Activated CD4-positive, alpha-beta T cell treated with anti-CD3 and anti-CD28 coated beads, Interleukin-2, amount 10 ng/mL, durations not matched to agents 7 days and 5 days (primary cell): ENCODE data around the gene EPHB1. TPM values are rescaled to one million over a fixed set of nuclear protein-coding genes. Genes with fewer than 3 reads are reported as not detected.

ENCODE experiments used
- CTCF ChIA-PET: fragments of 350-600 bp; sonication (Branson Sonifier 250); formaldehyde crosslinking; loops from one replicate; lab custom pipeline; 2021; ENCODE audit warnings: antibody characterized with exemption; lab: Charles Lee
- POLR2A ChIA-PET: fragments of 350-600 bp; sonication (Branson Sonifier 250); formaldehyde crosslinking; loops from one replicate; lab custom pipeline; 2021; ENCODE audit warnings: antibody characterized with exemption; lab: Charles Lee
- DNase-seq: peaks from one replicate; pipeline ENCODE4 v3.0.0-alpha.2; 2020
- H3K27ac Mint-ChIP-seq: one replicate; pipeline ENCODE4 v1.8.0; 2021; ENCODE audit warnings: mild to moderate bottlenecking, moderate library complexity, mixed read lengths
- H3K27me3 Mint-ChIP-seq: one replicate; pipeline ENCODE4 v1.8.0; 2021; ENCODE audit warnings: mixed read lengths
- H3K36me3 Mint-ChIP-seq: one replicate; pipeline ENCODE4 v1.8.0; 2021; ENCODE audit warnings: low read depth, mixed read lengths
- H3K4me1 Mint-ChIP-seq: one replicate; pipeline ENCODE4 v1.8.0; 2021; ENCODE audit warnings: mixed read lengths
- H3K4me3 Mint-ChIP-seq: one replicate; pipeline ENCODE4 v1.8.0; 2021; ENCODE audit warnings: mild to moderate bottlenecking, moderate library complexity, mixed read lengths
- H3K9me3 Mint-ChIP-seq: one replicate; pipeline ENCODE4 v1.8.0; 2021; ENCODE audit warnings: mixed read lengths
- total RNA-seq, 2 experiments: library from RNA; stranded (reverse); gene quantifications; one replicate each; pipeline ENCODE4 v1.2.3, GENCODE V29; 2021

EPHB1 gene
- total RNA-seq, 2 experiments from 2014 or later: 1.2 to 1.8 TPM

DNA sequence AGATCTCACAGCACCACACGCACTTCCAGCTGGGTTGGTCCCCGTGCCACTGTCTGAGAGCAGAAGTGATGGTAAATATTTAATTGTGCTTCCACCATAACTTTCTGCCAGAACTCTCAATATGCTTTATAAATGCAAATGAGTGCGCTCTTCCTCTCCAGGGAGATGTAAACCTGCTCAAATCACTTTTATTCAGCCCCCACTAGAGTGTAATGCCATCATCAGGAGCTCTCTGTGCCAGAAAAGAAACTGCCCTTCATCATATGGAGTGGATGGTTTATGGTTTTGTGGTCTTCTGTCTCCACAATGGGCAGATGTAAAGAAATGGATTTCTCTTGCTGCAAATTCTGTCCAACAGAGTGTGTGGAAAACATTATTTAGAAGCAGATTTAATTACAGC is 127.0 kb downstream of the EPHB1 start:
- H3K4me3 Mint-ChIP-seq: no peak overlapping the region
- H3K4me1 Mint-ChIP-seq: peaks cover 5% of the 10 kb centered on the region
- no peaks in the 10 kb centered on the region for H3K9me3 Mint-ChIP-seq
- POLR2A ChIA-PET: no interaction called here
- DNase-seq: no peak
- H3K27ac Mint-ChIP-seq: no peak overlapping the region
- H3K36me3 Mint-ChIP-seq: no peaks in the 10 kb centered on the region
- CTCF ChIA-PET: no interaction called here
- peaks cover 7% of the 10 kb centered on the region for H3K27me3 Mint-ChIP-seq

DNA sequence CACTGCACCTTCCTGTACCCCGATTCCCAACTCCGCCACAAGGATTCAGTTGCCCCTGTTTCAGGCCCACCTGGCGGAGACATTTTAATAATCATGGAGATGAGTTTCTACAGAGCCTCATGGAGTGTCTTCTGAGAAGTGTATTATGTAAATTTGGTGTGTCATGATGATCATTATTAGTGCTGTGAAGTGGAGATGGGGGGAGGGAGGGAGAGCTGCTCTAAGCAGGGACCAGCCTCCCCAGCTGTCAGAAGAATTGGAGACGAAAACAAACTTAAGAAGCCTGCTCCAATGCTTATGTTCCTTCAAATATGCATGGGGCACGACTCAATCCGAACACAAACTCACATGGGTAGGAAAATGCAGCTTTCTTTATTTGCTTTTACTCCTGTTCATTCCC is 127.8 kb downstream of the EPHB1 start:
- no peak for DNase-seq
- POLR2A ChIA-PET: no interaction called here
- Mint-ChIP-seq H3K27me3 (peaks cover 7% of the 10 kb centered on the region), H3K27ac (no peak overlapping the region), H3K9me3 (no peaks in the 10 kb centered on the region), H3K4me1 (peaks cover 5% of the 10 kb centered on the region), H3K36me3 (no peaks in the 10 kb centered on the region), H3K4me3 (no peak overlapping the region)
- CTCF ChIA-PET: no interaction called here

DNA sequence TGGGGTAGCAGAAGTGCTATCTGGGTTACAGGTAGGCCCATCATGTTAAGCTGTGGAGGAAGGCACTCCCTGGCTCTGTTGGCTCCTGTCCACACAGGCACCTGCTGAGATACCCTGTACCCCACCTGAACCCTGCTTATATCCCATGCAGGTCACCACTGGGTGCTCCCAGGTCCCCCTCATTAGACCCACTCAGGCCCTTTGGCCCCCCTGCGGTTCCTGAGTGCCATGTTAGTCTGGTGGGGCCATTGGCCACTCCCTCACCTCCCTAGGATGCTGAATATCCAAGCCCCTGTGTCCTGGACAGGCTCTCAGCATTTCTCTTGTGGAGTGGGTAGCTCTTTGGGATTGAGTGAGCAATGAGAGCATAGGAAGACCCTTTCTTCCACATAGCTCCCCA is 128.2 kb downstream of the EPHB1 start:
- ChIA-PET POLR2A (no interaction called here), CTCF (no interaction called here)
- no peaks in the 10 kb centered on the region for H3K9me3 Mint-ChIP-seq
- H3K27ac Mint-ChIP-seq: no peak overlapping the region
- DNase-seq: no peak
- peaks cover 2% of the 10 kb centered on the region for H3K4me1 Mint-ChIP-seq
- no peaks in the 10 kb centered on the region for H3K36me3 Mint-ChIP-seq
- H3K4me3 Mint-ChIP-seq: no peak overlapping the region
- peaks cover 7% of the 10 kb centered on the region for H3K27me3 Mint-ChIP-seq

DNA sequence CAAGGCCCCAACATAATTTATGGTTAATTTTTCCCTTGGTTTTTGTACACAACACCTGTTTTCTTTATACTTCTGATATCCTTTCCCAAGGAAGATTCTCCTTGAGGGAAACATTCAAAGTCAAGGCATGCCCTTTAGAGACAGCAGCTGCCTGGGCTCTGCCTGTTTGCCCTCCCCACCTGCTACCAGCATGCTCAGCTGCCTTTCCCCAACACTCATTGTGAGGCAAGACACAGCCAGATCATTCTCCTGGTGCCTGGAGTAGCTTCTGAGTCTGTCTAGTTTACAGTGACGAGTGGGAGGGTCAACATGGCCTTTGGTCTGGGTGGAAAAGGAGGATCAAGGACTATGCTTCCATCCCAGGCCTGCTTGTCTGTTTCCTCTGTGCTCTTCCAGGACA is 132.5 kb downstream of the EPHB1 start:
- ChIA-PET CTCF (no interaction called here), POLR2A (no interaction called here)
- H3K4me1 Mint-ChIP-seq: peaks cover 14% of the 10 kb centered on the region
- H3K36me3 Mint-ChIP-seq: no peaks in the 10 kb centered on the region
- DNase-seq: no peak
- H3K27ac Mint-ChIP-seq: no peak overlapping the region
- H3K9me3 Mint-ChIP-seq: no peaks in the 10 kb centered on the region
- H3K27me3 Mint-ChIP-seq: peaks cover 7% of the 10 kb centered on the region
- no peak overlapping the region for H3K4me3 Mint-ChIP-seq

DNA sequence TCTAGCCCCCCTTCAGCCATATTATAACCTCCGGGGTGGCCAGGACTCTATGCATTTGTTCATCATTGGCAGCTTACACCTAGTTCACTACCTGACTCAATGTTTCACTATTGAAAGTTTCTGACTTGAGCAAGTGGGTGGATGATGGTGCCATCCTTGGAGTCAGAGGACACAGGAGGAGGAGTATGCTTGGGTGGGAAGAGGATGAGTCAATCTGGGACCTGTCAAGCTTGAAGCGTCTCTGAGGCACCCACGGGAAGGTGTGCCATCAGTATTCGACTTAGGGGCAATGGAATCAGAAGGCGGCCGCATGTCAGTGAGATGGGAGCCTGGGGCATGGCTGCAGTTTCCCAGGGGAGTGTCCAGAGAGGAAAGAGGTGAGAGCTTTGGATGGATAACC is 133.3 kb downstream of the EPHB1 start:
- Mint-ChIP-seq H3K36me3 (no peaks in the 10 kb centered on the region), H3K27me3 (peaks cover 7% of the 10 kb centered on the region), H3K4me3 (no peak overlapping the region), H3K4me1 (peaks cover 14% of the 10 kb centered on the region), H3K27ac (no peak overlapping the region), H3K9me3 (no peaks in the 10 kb centered on the region)
- ChIA-PET POLR2A (no interaction called here), CTCF (interaction anchor here (1.4 kb wide), 1 partner anchor 9 kb away, joined by 5 read pairs; no protein-coding TSS in a partner anchor)
- no peak for DNase-seq

DNA sequence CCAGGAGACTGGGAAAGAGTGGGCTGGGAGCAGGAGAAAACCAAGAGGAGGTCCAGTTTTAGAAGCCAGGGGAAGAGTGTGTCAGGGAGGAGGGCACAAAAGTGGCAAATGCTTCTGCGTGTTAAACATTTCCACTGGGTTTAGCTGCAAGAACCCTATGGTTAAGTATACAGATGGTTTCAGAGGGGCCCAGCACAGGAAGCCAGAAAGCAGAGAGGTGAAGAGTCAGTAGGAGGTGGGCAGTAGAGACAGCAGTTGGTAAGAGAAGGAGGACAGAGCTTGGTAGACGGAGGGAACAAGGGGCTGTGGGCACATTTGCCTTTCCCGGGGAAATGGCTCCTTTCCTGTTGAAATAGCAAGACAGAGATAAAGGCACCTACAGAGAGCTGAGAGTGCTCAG is 133.8 kb downstream of the EPHB1 start:
- no peak overlapping the region for H3K27ac Mint-ChIP-seq
- DNase-seq: no peak
- CTCF ChIA-PET: interaction anchor here (1.4 kb wide), 1 partner anchor 9 kb away, joined by 5 read pairs; no protein-coding TSS in a partner anchor
- H3K4me3 Mint-ChIP-seq: no peak overlapping the region
- no peaks in the 10 kb centered on the region for H3K9me3 Mint-ChIP-seq
- POLR2A ChIA-PET: no interaction called here
- H3K4me1 Mint-ChIP-seq: peaks cover 14% of the 10 kb centered on the region
- H3K36me3 Mint-ChIP-seq: no peaks in the 10 kb centered on the region
- H3K27me3 Mint-ChIP-seq: peaks cover 7% of the 10 kb centered on the region

DNA sequence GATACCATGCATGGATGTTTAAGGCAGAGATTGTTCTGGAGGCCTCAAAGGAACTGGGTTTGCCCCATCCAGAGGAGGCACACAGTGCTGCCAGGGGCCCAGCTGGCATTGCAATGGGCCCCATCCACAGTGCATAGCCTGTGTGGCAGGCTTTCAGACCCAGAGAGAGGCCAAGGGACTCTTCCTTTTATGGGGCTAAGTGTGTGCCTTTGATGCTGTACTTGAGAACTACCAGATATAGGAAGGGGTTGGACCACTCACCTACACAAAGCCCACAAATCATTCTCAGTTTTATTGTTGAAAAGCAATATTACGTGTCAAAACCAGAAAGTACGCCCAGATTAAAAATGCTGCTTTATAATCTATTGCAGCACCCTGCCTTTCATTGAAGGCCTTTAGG is 134.9 kb downstream of the EPHB1 start:
- no peak for DNase-seq
- H3K9me3 Mint-ChIP-seq: no peaks in the 10 kb centered on the region
- H3K4me3 Mint-ChIP-seq: no peak overlapping the region
- H3K36me3 Mint-ChIP-seq: no peaks in the 10 kb centered on the region
- H3K4me1 Mint-ChIP-seq: peaks cover 14% of the 10 kb centered on the region
- ChIA-PET CTCF (no interaction called here), POLR2A (no interaction called here)
- H3K27me3 Mint-ChIP-seq: peaks cover 7% of the 10 kb centered on the region
- H3K27ac Mint-ChIP-seq: no peak overlapping the region

DNA sequence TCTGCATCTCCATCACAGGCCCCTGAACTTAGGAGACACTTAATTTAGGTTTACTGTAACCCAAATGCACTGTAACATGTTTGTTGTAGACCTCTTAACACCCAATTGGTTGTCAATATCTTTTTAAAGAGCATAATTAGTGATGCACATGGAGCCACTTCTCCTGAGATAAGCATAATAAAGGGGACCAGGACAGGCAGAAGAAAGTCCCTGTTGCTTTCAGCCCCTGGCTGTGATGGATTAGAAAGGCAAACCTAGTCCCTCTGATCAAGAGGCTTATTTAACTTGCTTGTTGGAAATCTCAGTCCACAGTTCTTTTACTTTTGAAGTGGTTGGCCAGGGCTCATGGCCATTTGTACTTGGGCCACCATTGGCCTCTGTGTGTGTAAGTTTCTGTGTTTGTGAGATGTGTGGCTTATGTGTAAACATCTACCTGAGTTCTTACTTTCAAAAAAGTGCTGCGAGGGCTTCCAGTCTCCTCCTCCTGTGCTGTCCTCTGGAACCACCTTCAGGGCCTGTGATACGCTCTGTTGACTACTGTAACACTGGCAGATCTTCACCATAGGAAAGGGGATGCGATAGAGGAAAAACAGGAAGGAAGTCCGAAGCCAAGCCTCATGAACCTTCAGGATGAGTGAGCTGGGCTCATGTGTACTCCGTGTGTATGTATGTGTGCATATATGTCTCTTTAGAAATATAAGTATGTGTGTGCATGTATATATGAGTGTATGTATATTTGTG is 136.2 kb downstream of the EPHB1 start:
- peaks cover 14% of the 10 kb centered on the region for H3K4me1 Mint-ChIP-seq
- no peak overlapping the region for H3K27ac Mint-ChIP-seq
- no peaks in the 10 kb centered on the region for H3K9me3 Mint-ChIP-seq
- ChIA-PET CTCF (no interaction called here), POLR2A (no interaction called here)
- DNase-seq: no peak
- H3K36me3 Mint-ChIP-seq: no peaks in the 10 kb centered on the region
- no peak overlapping the region for H3K4me3 Mint-ChIP-seq
- peaks cover 5% of the 10 kb centered on the region for H3K27me3 Mint-ChIP-seq

DNA sequence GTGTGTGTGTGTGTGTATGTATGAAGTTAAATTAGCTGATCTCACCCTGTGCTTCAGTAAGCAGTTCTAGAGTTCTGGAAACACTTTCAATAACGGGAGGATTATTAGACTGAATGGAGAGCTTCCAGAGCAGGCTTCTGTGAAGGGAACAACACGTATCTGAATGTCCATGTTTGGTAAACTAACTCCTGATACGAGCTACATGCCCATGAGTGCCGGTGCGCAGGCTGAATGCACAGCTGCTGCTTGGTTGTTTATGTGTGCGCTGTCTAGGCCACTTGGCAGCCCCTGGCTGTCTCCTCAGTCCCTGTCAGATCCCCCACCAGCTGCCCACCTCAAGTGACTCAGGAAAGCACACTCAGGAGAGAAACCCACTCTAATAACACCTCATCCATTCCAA is 137.0 kb downstream of the EPHB1 start:
- Mint-ChIP-seq H3K4me1 (peaks cover 14% of the 10 kb centered on the region), H3K27me3 (no peaks in the 10 kb centered on the region), H3K36me3 (no peaks in the 10 kb centered on the region), H3K9me3 (no peaks in the 10 kb centered on the region), H3K4me3 (no peak overlapping the region), H3K27ac (no peak overlapping the region)
- CTCF ChIA-PET: no interaction called here
- POLR2A ChIA-PET: no interaction called here
- DNase-seq: no peak

DNA sequence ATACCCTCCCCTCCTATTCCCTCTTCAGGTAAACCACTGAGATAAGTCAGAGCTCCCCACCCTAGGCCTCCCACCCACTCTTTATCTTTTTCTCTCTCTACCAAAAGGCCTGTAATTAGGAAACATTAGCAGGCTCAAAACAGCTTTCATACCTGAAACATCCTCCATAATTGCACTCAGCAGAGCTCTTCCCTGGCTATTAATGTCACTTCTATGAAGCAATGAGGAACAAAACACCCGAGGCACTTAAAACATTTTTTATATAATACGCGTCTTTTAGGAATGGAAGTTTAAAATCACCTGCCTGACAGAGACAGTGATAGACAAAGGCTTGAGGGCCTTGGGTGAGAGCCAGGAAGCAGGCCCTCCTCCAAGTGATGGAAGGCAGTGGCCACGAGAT is 138.9 kb downstream of the EPHB1 start:
- Mint-ChIP-seq H3K36me3 (no peaks in the 10 kb centered on the region), H3K27me3 (no peaks in the 10 kb centered on the region), H3K4me1 (peaks cover 9% of the 10 kb centered on the region), H3K27ac (no peak overlapping the region), H3K4me3 (no peak overlapping the region), H3K9me3 (no peaks in the 10 kb centered on the region)
- DNase-seq: no peak
- ChIA-PET POLR2A (no interaction called here), CTCF (interaction anchor here (1.2 kb wide), 1 partner anchor 13 kb away, joined by 3 read pairs; no protein-coding TSS in a partner anchor)

DNA sequence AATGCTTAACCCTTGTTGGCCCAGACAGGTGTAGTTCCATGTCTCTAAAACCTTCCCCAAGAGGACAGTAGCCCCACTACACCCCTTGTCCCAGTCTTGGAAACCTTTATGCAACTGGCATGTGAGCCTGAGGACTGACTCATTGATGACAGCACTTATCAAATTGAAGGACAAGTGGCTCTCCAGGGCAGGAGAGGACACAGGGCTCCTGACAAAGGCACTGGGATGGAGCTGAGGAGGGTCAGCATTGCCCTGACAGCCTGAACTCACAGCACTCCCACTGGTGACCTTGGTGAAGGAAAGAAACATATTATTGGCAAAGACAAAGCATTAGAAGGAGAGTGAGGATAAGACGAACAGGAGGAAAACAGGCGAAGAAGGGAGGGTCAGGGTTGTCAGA is 139.9 kb downstream of the EPHB1 start:
- Mint-ChIP-seq H3K36me3 (no peaks in the 10 kb centered on the region), H3K27ac (no peak overlapping the region), H3K9me3 (no peaks in the 10 kb centered on the region), H3K4me3 (no peak overlapping the region), H3K4me1 (peaks cover 4% of the 10 kb centered on the region), H3K27me3 (no peaks in the 10 kb centered on the region)
- CTCF ChIA-PET: interaction anchor here (1.5 kb wide), 1 partner anchor 17 kb away, joined by 3 read pairs; no protein-coding TSS in a partner anchor
- DNase-seq: no peak
- POLR2A ChIA-PET: no interaction called here

DNA sequence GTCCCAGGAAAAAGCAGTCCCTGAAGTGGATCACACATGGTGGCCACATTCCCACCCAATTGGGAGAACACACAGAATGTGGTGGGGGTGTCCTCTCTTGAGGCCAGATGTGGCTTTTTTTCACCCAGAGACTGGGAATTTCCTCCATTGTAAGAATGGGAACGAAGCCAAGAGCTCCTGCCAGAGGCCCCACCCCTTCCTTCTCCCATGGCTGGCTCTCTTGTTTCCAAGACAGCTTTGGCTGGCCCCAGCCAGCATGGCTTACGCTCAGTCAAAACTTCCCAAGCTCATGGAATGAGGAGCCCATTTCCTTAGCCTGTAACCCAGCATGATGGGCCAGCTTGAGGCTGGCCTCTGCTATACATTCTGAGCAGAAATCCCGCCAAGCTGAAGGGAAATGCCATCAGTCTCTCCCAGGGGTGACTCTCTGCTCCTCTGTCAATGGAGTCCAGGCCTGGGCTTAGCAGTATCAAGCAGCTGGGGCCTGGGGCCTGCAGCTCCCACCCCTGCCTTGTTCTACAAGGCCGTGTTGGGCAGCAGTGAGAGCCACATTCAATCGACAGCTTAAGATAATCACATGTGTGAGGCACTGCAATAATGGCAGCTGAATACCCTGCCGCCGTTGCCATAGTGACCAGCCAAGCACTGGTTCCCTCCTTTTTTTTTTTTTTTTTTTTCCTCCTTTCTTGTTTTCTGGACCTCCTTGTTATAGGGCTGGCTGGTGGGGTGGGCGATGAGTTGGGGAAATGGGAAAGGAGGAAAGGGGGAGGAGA is 142.4 kb downstream of the EPHB1 start:
- Mint-ChIP-seq H3K27me3 (no peaks in the 10 kb centered on the region), H3K36me3 (no peaks in the 10 kb centered on the region), H3K4me1 (no peaks in the 10 kb centered on the region), H3K27ac (no peak overlapping the region), H3K9me3 (no peaks in the 10 kb centered on the region), H3K4me3 (no peak overlapping the region)
- ChIA-PET POLR2A (no interaction called here), CTCF (interaction anchor here (0.7 to 1.9 kb wide), 2 partner anchors 9 to 10 kb away, joined by 3 to 5 read pairs; no protein-coding TSS in a partner anchor)
- no peak for DNase-seq

DNA sequence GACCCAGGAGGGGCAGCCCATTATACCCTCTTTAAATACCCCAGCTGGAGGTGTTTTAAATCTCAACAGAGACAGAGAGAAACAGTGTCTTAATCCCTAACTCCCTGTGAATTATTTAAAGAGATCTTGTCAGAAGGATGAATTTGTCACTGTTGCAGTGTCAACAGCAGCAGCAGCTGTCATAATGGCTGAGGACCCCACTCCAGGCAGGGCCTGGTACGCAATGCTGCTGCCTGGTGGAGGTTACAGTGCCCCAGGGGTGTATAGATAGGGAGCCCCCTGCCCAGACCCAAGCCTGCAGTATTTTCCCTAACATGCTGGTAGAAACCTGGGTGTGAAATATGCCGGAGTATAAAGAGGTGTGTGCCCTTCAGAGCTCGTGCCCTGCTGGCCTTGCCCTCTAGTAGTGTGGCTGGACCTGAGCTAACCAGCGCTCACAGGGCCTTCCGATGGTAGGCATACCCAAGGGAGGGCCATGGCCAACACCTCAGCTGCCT is 143.0 kb downstream of the EPHB1 start:
- CTCF ChIA-PET: interaction anchor here (0.7 to 1.9 kb wide), 2 partner anchors 9 kb away, joined by 3 to 5 read pairs; no protein-coding TSS in a partner anchor
- H3K27ac Mint-ChIP-seq: no peak overlapping the region
- POLR2A ChIA-PET: no interaction called here
- no peaks in the 10 kb centered on the region for H3K4me1 Mint-ChIP-seq
- no peaks in the 10 kb centered on the region for H3K9me3 Mint-ChIP-seq
- DNase-seq: no peak
- H3K36me3 Mint-ChIP-seq: no peaks in the 10 kb centered on the region
- H3K27me3 Mint-ChIP-seq: no peaks in the 10 kb centered on the region
- H3K4me3 Mint-ChIP-seq: no peak overlapping the region
